NCI-H2107 (cell line): Measurements from ENCODE around the gene BRIX1.
A peak's percentile ranks its signal among the peaks of the same experiment; 100 is the strongest.

ENCODE experiments used
- DNase-seq: peaks from one replicate; lab custom pipeline; 2025; lab: John Stamatoyannopoulos, UW

The BRIX1 gene, protein sequence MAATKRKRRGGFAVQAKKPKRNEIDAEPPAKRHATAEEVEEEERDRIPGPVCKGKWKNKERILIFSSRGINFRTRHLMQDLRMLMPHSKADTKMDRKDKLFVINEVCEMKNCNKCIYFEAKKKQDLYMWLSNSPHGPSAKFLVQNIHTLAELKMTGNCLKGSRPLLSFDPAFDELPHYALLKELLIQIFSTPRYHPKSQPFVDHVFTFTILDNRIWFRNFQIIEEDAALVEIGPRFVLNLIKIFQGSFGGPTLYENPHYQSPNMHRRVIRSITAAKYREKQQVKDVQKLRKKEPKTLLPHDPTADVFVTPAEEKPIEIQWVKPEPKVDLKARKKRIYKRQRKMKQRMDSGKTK

DNA sequence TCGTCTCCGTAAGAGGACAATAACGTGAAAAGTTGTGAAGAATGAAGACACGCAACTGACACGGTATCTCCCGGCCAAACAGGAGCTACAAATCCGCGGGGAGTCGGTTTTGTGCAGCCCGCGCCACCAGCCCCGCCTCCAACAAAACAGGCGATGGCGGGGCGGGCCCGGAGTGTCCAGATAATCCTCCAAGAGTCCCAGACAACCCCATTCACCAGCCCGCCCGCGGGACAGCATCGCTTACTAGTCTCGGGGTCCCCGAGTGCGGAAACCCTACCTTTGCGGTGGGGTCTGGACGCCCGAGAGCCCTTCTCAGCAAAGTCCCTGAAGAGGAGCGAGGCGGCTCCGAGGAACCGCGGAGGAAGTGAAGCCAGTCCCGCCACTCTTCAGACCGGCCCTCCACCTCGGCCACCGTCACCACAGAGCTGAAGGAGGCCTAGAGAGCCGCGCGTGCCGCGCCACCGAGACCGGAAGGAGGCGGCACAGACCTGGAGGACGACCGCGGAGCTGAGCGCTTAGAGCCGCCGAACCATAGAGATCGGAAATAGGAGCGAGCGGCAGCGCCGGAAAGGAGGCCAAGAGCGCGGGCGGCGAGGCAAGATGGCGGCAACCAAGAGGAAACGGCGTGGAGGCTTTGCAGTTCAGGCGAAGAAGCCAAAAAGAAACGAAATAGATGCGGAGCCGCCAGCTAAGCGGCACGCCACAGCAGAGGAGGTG lies at the start of gene BRIX1, which contains the start of gene RAD1:
Gene BRIX1 (plus strand): TSS at position 573 of the 717 bp plus-strand sequence. CDS start 28 bp downstream, at position 601.
Gene RAD1 (minus strand): TSS at position 366 of the 717 bp plus-strand sequence. CDS start 612 bp downstream, outside the sequence.
- DNase-seq: peak; percentile 97

DNA sequence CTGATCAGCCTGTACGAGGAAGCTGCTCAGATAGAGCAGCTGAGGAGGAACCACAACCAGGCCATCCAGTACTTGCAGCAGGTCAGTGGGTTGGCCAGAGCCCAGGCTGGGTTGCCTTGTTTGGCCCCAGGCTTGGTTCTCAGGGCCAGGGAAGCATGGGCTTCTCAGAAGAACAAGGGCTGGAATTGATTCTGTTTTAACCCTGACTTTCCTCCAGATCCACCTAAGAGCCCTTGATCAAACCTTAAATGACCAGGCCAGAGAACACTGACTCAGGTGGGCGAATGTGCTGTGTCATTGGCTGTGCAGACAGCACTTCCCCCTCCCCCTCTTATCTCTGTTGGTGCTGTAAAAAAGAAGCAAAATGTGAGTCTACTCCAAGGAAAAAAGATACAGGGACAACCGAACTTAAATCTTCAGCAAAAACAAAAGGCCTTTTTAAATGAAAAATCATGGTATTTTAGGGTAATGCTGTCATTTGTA lies 48.5 kb upstream of the BRIX1 start:
- DNase-seq: no peak

DNA sequence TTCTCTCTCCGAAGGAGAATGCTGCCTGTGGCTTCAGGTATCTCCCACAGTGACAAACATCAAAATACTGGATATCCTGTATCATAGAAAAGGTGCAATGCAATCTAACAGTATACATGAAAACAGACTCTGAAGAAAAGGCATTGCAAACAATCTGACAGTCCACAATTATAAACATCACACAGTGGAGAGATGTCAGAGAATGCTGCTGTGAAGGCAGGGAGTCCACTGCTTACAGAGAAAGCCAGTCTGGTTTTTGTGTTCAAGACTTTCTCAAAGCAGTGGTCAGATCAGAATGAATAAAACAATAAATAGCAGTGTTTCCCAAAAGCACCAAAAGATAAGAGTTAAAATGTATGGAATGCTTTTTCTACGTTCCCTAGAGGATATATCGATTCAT lies 47.9 kb upstream of the BRIX1 start:
- no peak for DNase-seq

DNA sequence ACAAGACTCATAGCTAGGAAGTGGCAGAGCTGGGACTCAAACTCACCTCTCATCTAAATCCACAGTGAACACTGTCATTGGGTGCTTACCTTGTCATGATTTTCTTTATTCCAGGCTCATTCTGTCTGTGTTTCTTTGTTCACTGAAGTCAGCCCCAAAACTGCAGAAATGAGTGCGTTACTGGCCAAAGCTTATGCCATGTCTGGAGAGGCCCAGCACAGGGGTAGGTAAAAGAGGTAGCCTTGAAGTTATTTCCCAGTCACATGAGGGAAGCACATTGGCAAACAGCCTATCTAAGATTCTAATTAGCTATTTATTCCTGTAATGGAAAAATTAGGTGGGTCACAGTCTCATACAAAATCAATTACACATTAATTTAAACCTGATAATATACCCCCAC lies 46.7 kb upstream of the BRIX1 start:
- no peak for DNase-seq

DNA sequence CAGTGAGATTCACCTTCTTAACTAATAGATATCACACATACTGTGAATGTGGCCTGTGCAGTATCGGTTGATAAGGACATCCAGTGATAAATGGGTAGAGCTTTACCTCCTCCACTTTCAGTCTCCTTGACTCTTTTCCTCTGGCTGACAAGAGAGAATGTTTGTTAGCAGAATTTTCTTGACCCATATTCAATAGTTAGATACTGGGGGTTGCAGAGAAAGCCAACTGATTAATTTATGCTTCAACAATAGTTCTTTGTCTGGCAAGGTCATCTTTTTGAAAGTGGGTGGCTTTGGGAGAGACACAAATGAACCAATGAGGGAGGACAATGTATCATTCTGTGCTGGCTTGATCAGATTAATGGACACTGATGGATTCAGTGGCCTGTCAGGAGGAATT lies 46.3 kb upstream of the BRIX1 start:
- DNase-seq: no peak

DNA sequence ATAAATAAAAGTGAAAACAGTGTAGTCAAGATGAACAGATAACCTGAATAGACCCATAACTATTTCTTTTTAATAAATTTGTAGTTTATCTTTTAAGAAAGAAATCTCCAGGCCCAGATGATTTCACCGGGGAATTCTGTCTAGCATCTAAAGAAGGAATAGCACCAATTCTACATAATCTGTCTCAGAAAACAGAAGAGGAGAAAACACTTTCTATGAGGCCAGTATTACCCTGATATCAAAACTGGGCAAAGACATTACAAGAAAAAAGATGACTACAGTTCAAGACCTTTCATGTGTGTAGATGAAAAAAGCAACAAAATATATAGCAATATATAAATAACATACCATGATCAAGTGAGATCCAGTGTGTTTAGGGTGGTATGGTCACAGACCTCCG lies 45.1 kb upstream of the BRIX1 start:
- no peak for DNase-seq

DNA sequence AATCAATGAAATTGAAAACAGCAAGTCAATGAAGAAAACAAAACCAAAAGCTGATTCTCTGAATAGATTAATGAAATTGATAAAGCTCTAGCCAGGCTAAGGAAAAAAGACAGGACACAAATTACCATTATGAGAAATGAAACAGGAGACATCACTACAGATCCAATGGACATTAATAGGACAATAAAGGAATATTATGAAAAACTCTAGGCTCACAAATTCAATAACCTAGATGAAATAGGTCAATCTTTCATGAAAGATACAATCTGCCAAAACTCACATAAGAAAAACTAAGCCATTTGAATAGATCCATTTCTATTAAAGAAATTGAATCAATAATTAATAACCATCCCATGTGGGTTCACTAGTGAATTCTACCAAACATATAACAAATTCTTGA lies 39.2 kb upstream of the BRIX1 start:
- no peak for DNase-seq

DNA sequence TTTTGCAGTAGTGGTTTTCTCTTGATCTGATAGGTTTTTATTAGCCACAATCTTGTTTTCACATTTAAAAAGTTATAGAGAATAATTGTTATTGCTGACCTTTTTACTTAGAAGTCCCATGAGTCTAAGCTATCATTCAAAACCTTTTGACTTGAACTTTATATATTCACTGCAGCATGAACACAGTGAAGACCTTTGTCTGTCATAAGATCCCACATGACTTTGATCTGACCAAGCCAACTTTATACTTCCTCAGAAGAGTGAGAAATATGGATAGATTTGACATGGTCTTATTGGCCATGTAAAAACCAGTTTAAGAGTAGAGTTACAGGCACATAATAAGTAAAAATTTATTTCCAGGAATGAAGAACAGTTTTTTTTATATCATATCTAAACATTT lies 34.3 kb upstream of the BRIX1 start:
- no peak for DNase-seq

DNA sequence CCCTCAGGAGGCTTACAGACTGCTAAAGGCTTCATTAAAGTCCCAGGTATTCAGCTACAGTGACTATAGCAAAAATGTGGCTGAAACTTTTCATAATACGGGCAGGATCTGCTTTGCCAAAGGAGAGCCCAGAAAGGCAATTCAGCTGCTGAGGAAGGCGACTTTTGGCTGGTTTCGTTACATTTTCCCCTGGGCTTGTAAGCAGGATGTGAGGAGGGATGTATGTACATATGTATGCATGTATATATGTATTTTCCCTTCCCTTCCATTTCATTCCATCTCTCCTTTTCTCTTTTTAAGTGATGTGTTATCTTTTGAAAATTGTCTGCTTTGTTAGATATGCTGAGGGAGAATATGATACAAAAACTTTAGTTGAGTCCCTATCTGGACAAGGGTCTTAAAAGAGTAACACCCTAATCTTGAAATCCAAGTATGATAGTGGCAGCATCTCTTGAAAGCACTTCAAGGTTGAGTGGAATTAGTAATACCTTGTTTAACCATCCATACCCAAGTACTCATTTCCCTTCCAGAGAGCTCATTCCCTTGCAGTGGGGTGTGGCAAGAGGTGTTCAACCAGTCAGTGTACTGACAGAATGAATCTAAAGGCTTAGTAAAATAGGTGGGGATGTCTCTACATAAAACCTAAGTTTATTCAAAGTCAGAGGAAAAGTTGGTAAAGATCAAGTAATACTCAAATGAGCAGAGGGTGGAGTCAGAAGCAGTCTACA lies 29.0 kb upstream of the BRIX1 start:
- no peak for DNase-seq

DNA sequence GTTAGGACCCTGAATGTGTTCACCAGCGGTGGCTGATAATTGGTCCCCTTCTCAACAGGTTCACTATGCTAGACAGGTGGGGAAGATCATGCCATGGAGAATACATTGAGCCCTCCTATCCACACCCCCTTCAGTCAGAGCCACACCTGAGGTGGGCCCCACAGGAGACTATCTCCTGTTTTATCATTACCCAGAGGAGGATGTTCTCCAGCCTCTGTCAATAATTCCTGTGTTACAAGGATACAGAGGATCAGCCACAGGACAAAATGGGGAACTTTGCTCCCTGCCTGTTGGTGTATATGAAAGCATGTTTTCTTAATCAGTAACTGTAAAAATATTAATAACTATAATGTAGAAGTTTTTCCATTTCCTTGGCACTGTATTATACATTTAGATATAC lies 26.1 kb upstream of the BRIX1 start:
- no peak for DNase-seq

DNA sequence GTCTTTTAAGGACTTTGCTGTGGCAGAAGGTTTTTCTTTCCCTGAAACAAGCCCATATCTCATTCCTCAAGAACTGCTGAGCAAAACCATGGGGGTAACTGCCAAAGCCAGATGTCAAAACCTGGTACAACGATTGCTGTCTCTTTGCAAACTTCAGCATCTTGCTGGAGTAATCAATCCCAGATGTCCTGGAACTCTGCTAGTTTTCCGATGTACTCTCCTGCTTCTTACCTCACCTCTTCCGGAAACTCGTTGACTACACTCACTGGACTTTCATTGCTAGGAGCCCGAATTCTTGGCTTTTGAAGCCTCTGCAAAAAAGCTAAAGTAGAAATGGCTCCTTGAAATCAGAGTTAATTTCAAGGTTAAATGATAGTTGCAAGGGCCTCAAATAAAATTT lies 23.5 kb upstream of the BRIX1 start:
- DNase-seq: no peak

DNA sequence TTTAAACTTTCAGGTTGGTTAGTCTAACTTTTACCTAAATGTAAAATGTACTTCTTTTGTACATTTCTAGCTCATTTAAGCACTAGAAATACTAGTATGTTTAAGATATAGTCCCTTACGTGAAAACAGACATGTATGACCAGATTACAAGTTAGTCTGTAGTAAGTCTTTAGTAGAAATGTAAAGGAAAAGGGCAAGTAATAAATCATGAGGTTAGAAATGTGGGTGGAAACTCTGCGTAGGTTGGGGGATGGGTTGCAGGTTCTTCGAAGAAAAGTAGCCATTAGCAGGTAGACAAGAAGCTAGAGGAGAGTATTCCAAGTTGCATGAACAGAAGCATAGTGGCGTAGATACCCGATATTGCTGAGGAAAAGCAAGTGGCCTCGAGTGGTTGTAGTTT lies 23.1 kb upstream of the BRIX1 start:
- no peak for DNase-seq

DNA sequence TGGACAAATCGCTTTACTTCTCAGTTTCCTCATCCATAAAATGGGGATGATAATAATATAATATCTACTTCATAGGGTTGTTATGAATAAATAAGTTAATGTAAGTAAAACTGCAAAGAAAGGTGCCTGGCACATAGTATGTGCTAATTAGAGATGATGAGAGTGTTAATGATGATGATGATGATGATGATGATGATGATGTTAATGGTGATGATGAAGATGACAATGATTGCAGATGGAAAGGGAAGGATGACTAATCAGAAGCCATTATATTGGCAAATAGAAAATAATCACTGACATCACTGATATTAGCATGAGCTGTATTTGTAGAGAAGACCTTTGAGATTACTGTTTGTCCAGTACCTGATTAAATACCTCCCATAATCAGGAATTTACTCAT lies 20.8 kb upstream of the BRIX1 start:
- no peak for DNase-seq

DNA sequence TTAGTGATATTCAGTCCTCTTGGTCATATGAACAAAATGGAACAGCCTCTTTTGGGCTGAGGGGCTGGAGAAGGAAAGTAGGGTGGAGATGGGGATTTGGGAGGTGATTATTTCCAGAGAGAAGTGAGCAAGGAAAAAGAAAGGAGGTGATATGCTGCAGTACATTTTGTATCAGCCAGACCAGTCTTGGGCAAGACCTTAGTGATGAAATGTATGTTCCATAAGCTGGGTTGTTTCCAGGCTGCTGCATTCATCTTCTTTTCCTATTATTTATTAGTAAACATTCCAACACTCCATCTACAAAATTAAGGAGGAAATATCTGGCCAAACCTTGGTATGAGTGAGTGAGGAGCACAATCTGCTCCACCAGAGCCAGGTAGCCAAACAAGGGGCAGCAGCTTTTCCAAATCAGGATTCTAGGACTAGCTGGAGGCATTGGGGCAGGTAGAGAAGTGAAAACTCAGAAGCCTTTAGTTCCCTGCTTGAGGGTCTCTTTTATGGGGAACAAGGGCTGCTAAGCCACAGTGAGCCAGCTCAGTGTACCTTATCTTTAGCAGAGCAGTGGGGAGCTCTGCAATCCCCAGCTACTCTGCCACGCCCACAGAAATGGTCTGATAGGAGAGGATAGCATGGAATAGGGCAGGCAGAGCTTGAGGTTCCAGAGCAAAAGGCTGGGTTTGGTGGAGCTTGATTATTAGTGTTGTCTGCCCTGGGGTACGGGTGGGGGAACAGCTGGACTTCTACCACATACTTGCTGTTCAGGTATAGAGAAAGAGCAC lies 19.7 kb upstream of the BRIX1 start:
- DNase-seq: no peak

DNA sequence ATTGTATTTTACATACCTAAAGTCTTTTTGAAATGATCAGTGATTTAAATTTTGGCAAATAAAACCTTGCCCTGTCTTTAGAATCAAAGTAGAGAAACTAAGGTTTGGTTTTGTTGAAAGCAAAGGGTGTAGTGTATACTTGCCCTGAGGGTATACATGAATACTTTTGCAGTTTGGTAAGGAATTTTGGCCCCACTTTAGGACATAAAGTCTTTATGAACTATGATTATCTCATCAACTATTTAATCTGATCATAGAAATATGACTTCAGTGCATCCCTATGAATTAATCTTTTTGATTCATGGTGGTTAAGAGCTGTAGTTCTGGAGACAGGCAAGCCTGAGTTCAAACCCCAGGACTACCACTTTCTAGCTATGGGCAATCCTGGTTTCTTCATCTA lies 17.9 kb upstream of the BRIX1 start:
- DNase-seq: no peak

DNA sequence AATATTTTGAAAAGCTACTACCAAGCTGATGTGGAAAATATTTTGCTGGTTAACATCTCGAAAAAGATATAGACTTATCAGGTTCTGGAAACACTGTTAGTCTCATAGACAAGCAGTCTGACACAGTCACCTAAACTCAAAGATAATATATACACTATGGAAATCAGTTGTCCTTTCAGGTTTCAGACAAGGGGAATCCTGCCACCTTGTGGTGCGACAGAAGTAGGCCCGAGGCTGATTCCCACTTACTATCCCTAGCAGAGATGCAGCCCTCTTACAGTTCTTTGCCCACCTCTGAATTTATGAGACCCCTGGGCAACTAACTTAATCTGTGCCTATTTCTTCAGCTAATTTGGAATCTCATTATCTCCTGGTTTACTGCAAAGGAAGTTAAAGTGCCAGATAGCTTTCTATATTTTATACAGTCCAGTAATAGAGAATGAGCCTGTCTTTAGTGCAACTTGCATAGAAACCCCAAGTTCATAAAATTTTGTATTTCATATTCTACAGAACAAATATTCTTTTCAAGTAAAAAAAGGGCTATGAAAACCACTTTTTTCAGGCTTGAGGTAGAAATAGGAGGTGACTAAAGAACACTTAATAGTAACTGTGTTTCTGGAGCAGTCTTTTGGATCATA lies 17.1 kb upstream of the BRIX1 start:
- peak; percentile 56 for DNase-seq

DNA sequence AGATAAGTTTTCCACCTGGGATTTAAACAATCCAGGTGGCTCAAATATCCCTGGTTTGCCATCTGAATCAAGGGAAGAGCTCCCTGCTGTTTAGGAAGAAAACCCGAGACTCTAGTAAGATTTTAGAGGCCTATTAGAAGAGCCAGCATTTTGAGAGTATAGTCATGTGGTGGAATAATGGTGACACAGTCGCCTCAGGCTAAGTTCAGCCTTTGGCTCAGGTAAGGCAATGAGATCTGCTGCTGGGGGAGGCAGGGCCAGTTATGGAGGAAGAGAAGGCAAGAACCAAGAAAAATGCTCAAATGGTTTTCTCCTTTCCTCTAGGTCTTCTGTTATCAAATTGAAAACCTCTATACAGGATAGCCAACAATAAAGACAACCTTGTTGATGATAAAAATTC lies 16.4 kb upstream of the BRIX1 start:
- no peak for DNase-seq

DNA sequence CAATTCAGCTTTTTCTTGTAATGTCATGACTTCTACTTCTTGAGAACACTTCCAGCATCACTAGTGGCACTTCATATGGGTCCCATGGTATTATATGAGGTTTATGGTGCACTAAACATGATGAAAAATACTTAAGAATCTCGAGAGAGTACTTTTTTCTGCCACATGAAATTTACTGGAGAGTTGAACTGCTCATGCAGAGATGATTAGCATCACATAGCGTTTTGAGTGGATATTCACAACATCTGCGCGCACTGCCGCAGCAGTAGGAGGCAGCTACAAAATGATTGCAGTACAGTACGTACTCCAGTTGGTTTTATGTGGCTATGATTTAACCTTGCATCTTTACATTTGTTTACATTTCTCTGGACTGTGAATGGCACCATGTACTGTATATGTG lies 14.9 kb upstream of the BRIX1 start:
- no peak for DNase-seq

DNA sequence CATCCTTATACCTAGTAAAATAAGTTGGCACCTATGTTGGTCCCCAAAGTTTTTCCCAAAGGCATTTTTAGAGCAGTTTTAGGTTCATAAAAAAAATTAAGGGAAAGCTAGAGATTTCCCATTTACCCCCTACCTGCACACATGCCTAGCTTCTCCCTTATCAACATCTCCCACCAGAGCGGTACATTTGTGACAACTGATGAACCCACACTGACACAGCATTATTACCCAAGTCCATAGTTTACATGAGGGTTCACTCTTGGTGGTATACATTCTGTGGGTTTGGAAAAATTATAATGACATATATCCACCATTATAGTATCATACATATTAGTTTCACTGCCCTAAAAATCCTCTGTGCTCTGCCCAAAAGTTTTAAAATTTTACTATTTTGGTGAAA lies 12.3 kb upstream of the BRIX1 start:
- DNase-seq: no peak

DNA sequence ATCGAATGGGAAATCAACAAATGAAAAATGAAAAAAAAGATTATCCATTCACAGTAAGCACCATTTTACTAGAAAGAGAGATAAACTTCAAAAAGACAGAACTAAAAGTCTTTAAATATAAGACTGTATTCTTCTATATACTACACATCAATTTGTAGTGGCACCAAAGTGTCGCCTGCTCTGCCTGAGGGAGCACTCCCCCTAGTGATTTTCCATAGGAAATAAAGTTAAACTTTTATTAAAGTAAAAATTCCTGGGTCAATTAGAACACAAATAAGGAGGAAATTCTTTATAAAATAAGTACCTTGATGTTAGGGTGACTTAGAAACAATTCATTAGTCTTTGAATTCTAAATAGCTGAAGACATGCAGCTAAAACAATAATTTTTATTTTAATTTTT lies 9.9 kb upstream of the BRIX1 start:
- DNase-seq: no peak

DNA sequence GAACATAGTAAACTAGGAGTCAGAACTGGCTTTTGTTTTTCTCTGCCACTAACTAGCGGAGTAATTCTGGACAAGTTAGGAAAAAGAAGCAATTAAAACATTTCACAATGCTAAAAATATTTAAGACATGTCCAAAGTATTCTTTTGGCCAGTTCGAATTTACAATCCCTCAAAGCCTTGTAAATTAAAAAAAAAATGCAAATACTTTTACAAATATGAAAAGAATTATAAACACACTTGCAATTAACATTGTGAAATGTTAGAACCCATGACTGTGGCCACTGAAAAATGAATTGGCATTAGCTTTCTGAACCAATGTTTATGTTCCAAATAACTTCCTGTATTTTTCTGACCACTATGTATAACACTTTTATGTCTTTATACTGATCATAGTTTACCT lies 2.4 kb upstream of the BRIX1 start:
- no peak for DNase-seq
